Liver (tissue), 9 donors: ENCODE data around the gene CD300H. TPM values are rescaled to one million over a fixed set of nuclear protein-coding genes. Genes with fewer than 3 reads are reported as not detected.

Source experiments
- DNase-seq: peaks from one replicate; pipeline ENCODE4 v3.0.0-alpha.2; 2017; ENCODE audit warnings: low spot score
- H3K27ac ChIP-seq, 2 donors: one replicate each; pipeline ENCODE4 v1.7.0; 2013; ENCODE audit warnings: inconsistent platforms in 2 of 2, low read length in 2 of 2, control low read depth in 1 of 2, low read depth in 1 of 2, mild to moderate bottlenecking in 1 of 2
- H3K27me3 ChIP-seq, 4 donors: one replicate each; pipeline versions ENCODE4 v1.6.1 to v1.7.0; 2013; ENCODE audit warnings: low read length in 3 of 4, inconsistent platforms in 1 of 4, mild to moderate bottlenecking in 1 of 4, moderate library complexity in 1 of 4; ENCODE audit not compliant: control insufficient read depth in 4 of 4, insufficient read depth in 4 of 4
- H3K36me3 ChIP-seq, 4 donors: one replicate each; pipeline versions ENCODE4 v1.6.1 to v1.7.0; 2013; ENCODE audit warnings: low read length in 3 of 4, mild to moderate bottlenecking in 3 of 4, low read depth in 1 of 4, moderate library complexity in 1 of 4; ENCODE audit not compliant: control insufficient read depth in 4 of 4, insufficient read depth in 3 of 4
- H3K4me1 ChIP-seq, 4 donors: one replicate each; pipeline versions ENCODE4 v1.6.1 to v1.7.0; 2013; ENCODE audit warnings: low read length in 3 of 4, mild to moderate bottlenecking in 3 of 4, moderate library complexity in 1 of 4; ENCODE audit not compliant: control insufficient read depth in 4 of 4, insufficient read depth in 4 of 4
- H3K4me3 ChIP-seq, 3 donors: one replicate each; pipeline versions ENCODE4 v1.6.1 to v1.7.0; 2013; ENCODE audit warnings: low read length in 3 of 3, control low read depth in 1 of 3, low read depth in 1 of 3, mild to moderate bottlenecking in 1 of 3
- H3K9ac ChIP-seq, 2 donors: one replicate each; pipeline ENCODE4 v1.7.0; 2013; ENCODE audit warnings: low read length in 2 of 2, mild to moderate bottlenecking in 2 of 2, moderate library complexity in 2 of 2, control low read depth in 1 of 2, low read depth in 1 of 2
- H3K9me3 ChIP-seq, 4 donors: one replicate each; pipeline versions ENCODE4 v1.6.1 to v1.7.0; 2013; ENCODE audit warnings: low read length in 3 of 4; ENCODE audit not compliant: control insufficient read depth in 4 of 4
- EGR1 ChIP-seq, 2 donors: IDR thresholded peaks; 2 replicates each; pipeline ENCODE4 v1.6.1; 2016 to 2018; ENCODE audit warnings: antibody characterized with exemption in 2 of 2, low read depth in 2 of 2
- FOXA1 ChIP-seq: IDR thresholded peaks from 2 replicates; pipeline ENCODE4 v1.6.1; 2016; ENCODE audit warnings: antibody characterized with exemption
- FOXA2 ChIP-seq: IDR thresholded peaks from 2 replicates; pipeline ENCODE4 v1.6.1; 2016; ENCODE audit warnings: antibody characterized with exemption
- GABPA ChIP-seq, 2 donors: IDR thresholded peaks in 1 of 2; conservative IDR thresholded peaks in 1 of 2; 2 replicates each; pipeline ENCODE4 v1.6.1; 2016; ENCODE audit warnings: antibody characterized with exemption in 2 of 2, mild to moderate bottlenecking in 1 of 2, moderate library complexity in 1 of 2
- HNF4G ChIP-seq: IDR thresholded peaks from 2 replicates; pipeline ENCODE4 v1.6.1; 2016; ENCODE audit warnings: antibody characterized with exemption
- JUND ChIP-seq, 2 donors: IDR thresholded peaks; 2 replicates each; pipeline ENCODE4 v1.6.1; 2016; ENCODE audit warnings: antibody characterized with exemption in 2 of 2
- NR2F2 ChIP-seq: IDR thresholded peaks from 2 replicates; pipeline ENCODE4 v1.6.1; 2016; ENCODE audit warnings: antibody characterized with exemption
- RAD21 ChIP-seq, 2 donors: IDR thresholded peaks; 2 replicates each; pipeline ENCODE4 v1.6.1; 2016; ENCODE audit warnings: antibody characterized with exemption in 2 of 2, mild to moderate bottlenecking in 2 of 2
- RXRA ChIP-seq, 2 donors: IDR thresholded peaks; 2 replicates each; pipeline ENCODE4 v1.6.1; 2017 to 2018; ENCODE audit warnings: antibody characterized with exemption in 2 of 2, mild to moderate bottlenecking in 1 of 2
- SP1 ChIP-seq: IDR thresholded peaks from 2 replicates; pipeline ENCODE4 v1.6.1; 2018; ENCODE audit warnings: antibody characterized with exemption, mild to moderate bottlenecking
- TAF1 ChIP-seq: conservative IDR thresholded peaks from 2 replicates; pipeline ENCODE4 v1.6.1; 2016; ENCODE audit warnings: antibody characterized with exemption, mild to moderate bottlenecking
- YY1 ChIP-seq: IDR thresholded peaks from 2 replicates; pipeline ENCODE4 v1.6.1; 2016; ENCODE audit warnings: antibody characterized with exemption, mild to moderate bottlenecking
- WGBS: extraction: QIAGEN DNeasy Blood & Tissue Kit; methylation state at CpG from one replicate; pipeline ENCODE4 v1.1.7; 2013; 5-methylcytosine and 5-hydroxymethylcytosine counted together
- polyA plus RNA-seq, 2 donors: library from polyadenylated mRNA; stranded (reverse) in 1 of 2; unstranded in 1 of 2; fragments of 200-250 nt in 1 of 2; fragments of >200 nt in 1 of 2; fragmentation: Nextera tagmentation in 1 of 2; extraction: Ambion mirVana in 1 of 2; gene quantifications; one replicate each; pipeline versions ENCODE4 v1.2.1 to v1.2.3, GENCODE V29; 2013 to 2015
- total RNA-seq, 2 donors: library from RNA; depleted of rRNA; stranded (reverse); fragments of >200 nt; gene quantifications; one replicate each; pipeline ENCODE4 v1.2.3, GENCODE V29; 2014
- TF ChIP-seq, protein P1 (sequence below): fragments of 150-350 bp; IDR thresholded peaks from 2 replicates; pipeline ENCODE4 v1.5.1; 2017; ENCODE audit warnings: improper control_type of control experiment, low read depth, low read length; ENCODE audit not compliant: missing input control
- TF ChIP-seq, protein P2 (sequence below): IDR thresholded peaks from 2 replicates; pipeline ENCODE4 v1.6.1; 2016; ENCODE audit warnings: antibody characterized with exemption
- TF ChIP-seq, protein P3 (sequence below): IDR thresholded peaks from 2 replicates; pipeline ENCODE4 v1.6.1; 2016; ENCODE audit warnings: antibody characterized with exemption, mild to moderate bottlenecking
- donor health status: healthy.
- donor health status: healthy.
- donor health status: healthy.
- donor health status: healthy.
- donor health status: healthy.

CD300H gene
- total and polyA plus RNA-seq, 4 donors, result 0.47 TPM; not detected in 3

DNA sequence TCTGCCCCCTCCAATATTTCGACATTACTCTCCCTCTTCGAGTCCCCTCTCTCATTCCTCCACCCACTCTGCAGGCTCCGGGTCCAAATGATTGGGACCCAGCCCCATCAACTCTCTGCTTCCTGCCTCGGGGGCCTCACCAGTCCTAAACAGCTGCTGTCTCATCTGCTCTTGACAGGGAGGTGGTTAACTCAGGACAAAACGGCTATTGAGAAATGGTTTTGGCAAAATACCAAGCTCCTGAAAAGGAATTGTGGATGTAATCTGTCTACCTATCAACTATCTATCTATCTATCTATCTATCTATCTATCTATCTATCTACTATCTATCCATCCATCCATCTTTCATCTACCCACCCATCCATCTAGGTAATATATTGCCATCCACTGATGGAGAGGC lies 2.2 kb downstream of the CD300H start (continued):
- TF ChIP-seq, protein P1, sequence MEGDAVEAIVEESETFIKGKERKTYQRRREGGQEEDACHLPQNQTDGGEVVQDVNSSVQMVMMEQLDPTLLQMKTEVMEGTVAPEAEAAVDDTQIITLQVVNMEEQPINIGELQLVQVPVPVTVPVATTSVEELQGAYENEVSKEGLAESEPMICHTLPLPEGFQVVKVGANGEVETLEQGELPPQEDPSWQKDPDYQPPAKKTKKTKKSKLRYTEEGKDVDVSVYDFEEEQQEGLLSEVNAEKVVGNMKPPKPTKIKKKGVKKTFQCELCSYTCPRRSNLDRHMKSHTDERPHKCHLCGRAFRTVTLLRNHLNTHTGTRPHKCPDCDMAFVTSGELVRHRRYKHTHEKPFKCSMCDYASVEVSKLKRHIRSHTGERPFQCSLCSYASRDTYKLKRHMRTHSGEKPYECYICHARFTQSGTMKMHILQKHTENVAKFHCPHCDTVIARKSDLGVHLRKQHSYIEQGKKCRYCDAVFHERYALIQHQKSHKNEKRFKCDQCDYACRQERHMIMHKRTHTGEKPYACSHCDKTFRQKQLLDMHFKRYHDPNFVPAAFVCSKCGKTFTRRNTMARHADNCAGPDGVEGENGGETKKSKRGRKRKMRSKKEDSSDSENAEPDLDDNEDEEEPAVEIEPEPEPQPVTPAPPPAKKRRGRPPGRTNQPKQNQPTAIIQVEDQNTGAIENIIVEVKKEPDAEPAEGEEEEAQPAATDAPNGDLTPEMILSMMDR, result no peak
- TF ChIP-seq YY1, result no peak
- TF ChIP-seq, protein P2, sequence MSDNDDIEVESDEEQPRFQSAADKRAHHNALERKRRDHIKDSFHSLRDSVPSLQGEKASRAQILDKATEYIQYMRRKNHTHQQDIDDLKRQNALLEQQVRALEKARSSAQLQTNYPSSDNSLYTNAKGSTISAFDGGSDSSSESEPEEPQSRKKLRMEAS, result no peak
- no peak for TF ChIP-seq TAF1
- TF ChIP-seq JUND (IDR thresholded peaks at IDR 0.05), result no peak
- no peak for TF ChIP-seq NR2F2
- no peak for TF ChIP-seq GABPA (IDR thresholded peaks at IDR 0.05 in 1 of 2, conservative IDR thresholded peaks at IDR 0.05 in 1 of 2)
- TF ChIP-seq FOXA2, result no peak
- no peak for TF ChIP-seq RAD21 (IDR thresholded peaks at IDR 0.05)

DNA sequence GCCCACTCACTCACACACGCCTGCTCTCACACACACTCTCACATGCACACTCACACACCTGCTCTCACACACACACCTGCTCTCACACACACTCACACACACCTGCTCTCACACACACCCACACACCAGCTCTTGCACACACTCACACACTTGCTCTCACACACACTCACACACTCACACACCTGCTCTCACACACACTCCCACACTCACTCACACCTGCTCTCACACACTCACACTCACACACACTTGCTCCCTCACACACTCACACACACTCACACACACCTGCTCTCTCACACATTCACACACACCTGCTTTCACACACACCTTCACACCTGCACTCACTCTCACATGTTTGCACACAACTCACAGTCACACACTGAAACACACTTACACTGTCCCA lies 4.0 kb downstream of the CD300H start:
- Histone ChIP-seq H3K9ac (no peak overlapping the region), H3K9me3 (no peaks in the 10 kb centered on the region), H3K4me1 (no peaks in the 10 kb centered on the region), H3K27me3 (peaks cover 0 to 2% (median 1%) of the 10 kb centered on the region in 4 donors), H3K27ac (no peak overlapping the region), H3K36me3 (no peaks in the 10 kb centered on the region), H3K4me3 (no peak overlapping the region)
- DNase-seq, result no peak
- WGBS, result 91% methylated on average over 1 of the region's 1 CpG
- TF ChIP-seq RAD21 (IDR thresholded peaks at IDR 0.05) (no peak), TAF1 (no peak), GABPA (IDR thresholded peaks at IDR 0.05 in 1 of 2, conservative IDR thresholded peaks at IDR 0.05 in 1 of 2) (no peak), FOXA2 (no peak), NR2F2 (no peak), RXRA (IDR thresholded peaks at IDR 0.05) (no peak), HNF4G (no peak), SP1 (no peak), JUND (IDR thresholded peaks at IDR 0.05) (no peak), FOXA1 (no peak), EGR1 (IDR thresholded peaks at IDR 0.05; ENCODE audit: low read depth in 2 of 2) (no peak)
- TF ChIP-seq, protein P3, sequence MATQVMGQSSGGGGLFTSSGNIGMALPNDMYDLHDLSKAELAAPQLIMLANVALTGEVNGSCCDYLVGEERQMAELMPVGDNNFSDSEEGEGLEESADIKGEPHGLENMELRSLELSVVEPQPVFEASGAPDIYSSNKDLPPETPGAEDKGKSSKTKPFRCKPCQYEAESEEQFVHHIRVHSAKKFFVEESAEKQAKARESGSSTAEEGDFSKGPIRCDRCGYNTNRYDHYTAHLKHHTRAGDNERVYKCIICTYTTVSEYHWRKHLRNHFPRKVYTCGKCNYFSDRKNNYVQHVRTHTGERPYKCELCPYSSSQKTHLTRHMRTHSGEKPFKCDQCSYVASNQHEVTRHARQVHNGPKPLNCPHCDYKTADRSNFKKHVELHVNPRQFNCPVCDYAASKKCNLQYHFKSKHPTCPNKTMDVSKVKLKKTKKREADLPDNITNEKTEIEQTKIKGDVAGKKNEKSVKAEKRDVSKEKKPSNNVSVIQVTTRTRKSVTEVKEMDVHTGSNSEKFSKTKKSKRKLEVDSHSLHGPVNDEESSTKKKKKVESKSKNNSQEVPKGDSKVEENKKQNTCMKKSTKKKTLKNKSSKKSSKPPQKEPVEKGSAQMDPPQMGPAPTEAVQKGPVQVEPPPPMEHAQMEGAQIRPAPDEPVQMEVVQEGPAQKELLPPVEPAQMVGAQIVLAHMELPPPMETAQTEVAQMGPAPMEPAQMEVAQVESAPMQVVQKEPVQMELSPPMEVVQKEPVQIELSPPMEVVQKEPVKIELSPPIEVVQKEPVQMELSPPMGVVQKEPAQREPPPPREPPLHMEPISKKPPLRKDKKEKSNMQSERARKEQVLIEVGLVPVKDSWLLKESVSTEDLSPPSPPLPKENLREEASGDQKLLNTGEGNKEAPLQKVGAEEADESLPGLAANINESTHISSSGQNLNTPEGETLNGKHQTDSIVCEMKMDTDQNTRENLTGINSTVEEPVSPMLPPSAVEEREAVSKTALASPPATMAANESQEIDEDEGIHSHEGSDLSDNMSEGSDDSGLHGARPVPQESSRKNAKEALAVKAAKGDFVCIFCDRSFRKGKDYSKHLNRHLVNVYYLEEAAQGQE, result no peak
- TF ChIP-seq, protein P1, result no peak
